Measurements from ENCODE around the gene SLC45A2.
"Not testable (repeated sequence)": the region's sequence is repeated elsewhere in the genome, so short reads cannot be mapped to it uniquely, and the experiment has no call there.

The SLC45A2 gene

DNA sequence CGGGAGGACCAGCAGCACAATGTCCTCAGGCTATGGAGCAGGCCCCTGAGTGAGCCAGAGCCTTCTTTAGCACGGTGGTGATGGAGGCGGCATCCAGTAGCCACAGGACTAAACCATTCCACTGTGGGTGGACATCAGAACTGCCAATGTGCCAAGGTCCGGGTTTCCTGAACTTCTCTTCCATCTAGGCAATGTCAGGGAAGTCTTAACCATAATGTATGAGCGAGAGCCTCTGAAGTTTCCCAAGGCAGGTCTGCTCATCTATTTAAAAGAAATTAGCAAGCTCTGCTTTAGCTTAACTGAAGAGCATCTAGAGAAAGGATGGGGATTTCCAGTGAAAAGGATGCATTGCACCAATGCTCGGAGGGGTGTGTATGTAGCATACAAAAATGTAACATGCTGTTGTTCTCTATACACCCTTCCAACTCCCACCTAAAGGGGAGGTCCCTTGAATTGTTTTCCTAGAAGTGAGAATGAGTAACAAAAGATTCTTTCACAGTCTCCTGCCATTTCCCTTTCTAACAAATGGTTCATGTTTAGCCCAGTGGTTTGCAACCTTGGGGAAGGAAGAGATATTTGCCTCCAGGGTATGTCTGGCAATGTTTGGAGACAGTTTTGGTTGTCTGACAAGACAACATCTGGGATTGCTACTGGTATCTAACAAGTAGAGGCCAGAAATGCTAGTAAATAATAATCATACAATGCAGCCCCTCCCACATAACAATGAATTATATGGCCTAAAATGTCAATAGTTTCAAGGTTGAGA is 54.4 kb downstream of the SLC45A2 start:
- no peak overlapping the region for H3K4me3 ChIP-seq (ENCODE audit: low read length)
- TF ChIP-seq, protein P1, sequence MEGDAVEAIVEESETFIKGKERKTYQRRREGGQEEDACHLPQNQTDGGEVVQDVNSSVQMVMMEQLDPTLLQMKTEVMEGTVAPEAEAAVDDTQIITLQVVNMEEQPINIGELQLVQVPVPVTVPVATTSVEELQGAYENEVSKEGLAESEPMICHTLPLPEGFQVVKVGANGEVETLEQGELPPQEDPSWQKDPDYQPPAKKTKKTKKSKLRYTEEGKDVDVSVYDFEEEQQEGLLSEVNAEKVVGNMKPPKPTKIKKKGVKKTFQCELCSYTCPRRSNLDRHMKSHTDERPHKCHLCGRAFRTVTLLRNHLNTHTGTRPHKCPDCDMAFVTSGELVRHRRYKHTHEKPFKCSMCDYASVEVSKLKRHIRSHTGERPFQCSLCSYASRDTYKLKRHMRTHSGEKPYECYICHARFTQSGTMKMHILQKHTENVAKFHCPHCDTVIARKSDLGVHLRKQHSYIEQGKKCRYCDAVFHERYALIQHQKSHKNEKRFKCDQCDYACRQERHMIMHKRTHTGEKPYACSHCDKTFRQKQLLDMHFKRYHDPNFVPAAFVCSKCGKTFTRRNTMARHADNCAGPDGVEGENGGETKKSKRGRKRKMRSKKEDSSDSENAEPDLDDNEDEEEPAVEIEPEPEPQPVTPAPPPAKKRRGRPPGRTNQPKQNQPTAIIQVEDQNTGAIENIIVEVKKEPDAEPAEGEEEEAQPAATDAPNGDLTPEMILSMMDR (conservative IDR thresholded peaks at IDR 0.05; ENCODE audit: low read depth, low read length), result no peak
- DNase-seq (ENCODE audit: low read depth), result no peak

DNA sequence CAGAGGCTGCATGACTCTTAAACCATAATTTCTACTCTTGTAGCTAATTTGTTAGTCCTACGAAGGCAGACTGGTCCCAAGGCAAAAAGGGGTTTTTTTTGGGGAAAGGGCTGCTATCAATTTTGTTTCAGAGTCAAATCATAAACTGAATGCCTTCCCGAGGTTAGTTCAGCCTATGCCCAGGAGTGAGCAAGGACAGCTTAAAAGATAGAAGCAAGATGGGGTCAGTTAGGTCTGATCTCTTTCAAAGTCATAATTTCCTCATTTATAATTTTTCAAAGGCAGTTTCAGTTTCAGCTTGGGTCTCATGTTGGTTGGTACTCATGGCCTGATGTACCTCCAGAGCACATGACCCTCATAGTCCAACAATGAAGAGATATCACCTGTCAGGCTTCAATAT is 56.2 kb downstream of the SLC45A2 start:
- DNase-seq (ENCODE audit: low read depth), result no peak
- H3K4me3 ChIP-seq (ENCODE audit: low read length), result no peak overlapping the region
- TF ChIP-seq, protein P1 (conservative IDR thresholded peaks at IDR 0.05; ENCODE audit: low read depth, low read length), result no peak

DNA sequence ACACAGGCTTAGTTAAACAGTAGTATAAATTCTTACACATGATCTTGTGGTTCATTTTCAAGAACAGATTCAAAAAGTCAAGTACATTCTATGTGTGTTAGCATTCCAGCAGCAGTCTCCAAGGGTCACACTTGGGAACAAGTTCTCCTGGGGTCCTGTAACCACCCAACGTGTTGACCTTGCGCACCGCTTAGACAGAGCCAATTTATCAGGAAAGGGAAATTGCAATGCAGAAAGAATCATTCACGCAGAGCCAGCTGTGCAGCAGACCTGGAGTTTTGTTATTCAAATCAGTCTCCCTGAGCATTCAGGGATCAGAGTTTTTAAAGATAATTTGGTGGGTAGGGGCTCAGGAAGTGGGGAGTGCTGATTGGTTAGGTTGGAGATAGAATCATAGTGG is 56.8 kb downstream of the SLC45A2 start:
- no peak for DNase-seq (ENCODE audit: low read depth)
- no peak overlapping the region for H3K4me3 ChIP-seq (ENCODE audit: low read length)
- TF ChIP-seq, protein P1 (conservative IDR thresholded peaks at IDR 0.05; ENCODE audit: low read depth, low read length), result no peak

DNA sequence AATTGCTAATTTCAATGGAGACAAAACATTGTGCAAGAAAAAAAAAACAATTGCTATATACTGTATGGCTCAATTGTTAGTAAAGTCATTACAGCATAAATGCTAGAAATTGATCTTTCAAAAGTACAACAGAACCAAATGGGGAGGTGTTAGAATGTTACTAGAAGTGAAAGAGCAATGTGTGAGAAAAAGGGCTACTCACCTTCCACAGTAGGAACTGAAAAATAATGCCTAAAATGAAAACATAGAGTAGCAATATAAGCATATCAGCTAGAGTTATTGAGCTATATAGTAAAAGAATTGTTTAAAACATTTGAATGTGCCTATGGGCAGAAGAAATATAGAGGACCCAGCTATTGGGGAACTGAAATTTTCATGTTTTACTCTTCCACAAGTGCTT is 59.2 kb downstream of the SLC45A2 start:
- H3K4me3 ChIP-seq (ENCODE audit: low read length), result no peak overlapping the region
- TF ChIP-seq, protein P1 (conservative IDR thresholded peaks at IDR 0.05; ENCODE audit: low read depth, low read length), result no peak
- DNase-seq (ENCODE audit: low read depth), result no peak

DNA sequence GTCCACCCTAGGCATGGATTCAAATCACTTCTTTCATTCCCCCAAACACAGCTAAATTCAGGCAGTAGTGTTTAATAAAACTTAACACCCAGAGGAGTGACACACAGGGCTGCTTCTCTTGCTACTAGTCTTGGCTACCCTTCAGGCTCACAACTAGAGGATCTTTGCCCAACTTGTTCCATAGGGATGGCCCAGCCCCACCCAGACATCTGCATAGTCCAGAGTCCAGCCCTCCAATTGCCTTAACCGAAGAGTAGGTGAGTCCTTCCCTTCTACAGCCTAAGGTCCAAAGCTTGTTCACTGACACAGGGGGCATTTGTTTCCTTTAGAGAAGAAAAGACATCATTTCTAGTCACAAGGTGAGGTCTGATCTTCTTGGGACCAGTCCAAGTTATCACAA is 63.5 kb downstream of the SLC45A2 start:
- TF ChIP-seq, protein P1 (conservative IDR thresholded peaks at IDR 0.05; ENCODE audit: low read depth, low read length), result no peak
- H3K4me3 ChIP-seq (ENCODE audit: low read length), result no peak overlapping the region
- no peak for DNase-seq (ENCODE audit: low read depth)

DNA sequence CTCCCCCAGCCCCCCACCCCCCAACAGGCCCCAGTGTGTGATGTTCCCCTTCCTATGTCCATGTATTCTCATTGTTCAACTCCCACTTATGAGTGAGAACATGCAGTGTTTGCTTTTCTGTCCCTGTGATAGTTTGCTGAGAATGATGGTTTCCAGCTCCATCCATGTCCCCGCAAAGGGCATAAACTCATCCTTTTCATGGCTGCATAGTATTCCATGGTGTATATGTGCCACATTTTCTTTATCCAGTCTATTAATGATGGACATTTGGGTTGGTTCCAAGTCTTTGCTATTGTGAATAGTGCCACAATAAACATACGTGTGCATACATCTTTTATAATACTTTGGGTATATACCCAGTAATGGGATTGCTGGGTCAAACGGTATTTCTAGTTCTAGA is 69.6 kb downstream of the SLC45A2 start:
- H3K4me3 ChIP-seq (ENCODE audit: low read length), result not testable (repeated sequence)

DNA sequence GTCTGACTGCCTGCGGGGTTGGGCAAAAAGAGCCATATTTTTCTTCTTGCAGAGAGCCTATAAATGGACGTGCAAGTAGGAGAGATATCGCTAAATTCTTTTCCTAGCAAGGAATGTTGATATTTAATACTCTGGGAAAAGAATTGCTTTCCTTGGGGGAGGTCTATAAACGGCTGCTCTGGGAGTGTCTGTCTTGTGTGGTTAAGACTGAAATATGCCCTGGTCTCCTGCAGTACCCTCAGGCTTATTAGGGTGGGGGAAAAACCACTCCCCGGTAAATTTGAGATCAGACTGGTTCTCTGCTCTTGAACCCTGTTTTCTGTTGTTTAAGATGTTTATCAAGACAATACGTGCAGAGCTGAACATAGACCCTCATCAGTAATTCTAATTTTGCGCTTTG is 78.2 kb downstream of the SLC45A2 start:
- not testable (repeated sequence) for DNase-seq (ENCODE audit: low read depth); H3K4me3 ChIP-seq (ENCODE audit: low read length)

More for the DNA sequence above, 69.6 kb downstream of the SLC45A2 start:
- not testable (repeated sequence) for DNase-seq (ENCODE audit: low read depth)

DNA sequence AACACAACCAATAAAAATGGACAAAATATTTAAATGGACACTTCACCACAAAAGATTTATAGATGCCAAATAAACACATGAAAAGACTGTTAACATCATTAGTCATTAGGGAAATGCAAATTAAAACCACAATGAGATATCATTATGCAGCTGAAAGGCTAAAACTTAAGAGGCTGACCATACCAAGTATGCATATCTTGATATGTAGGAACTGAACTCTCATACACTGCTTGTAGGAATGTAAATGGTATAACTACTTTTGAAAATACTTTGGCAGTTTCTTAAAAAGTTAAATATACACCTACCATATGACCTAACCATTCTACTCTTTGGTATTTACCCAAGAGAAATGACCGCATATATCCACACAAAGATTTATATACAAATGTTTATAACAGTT is 79.1 kb downstream of the SLC45A2 start:
- TF ChIP-seq, protein P1 (conservative IDR thresholded peaks at IDR 0.05; ENCODE audit: low read depth, low read length), result no peak
- H3K4me3 ChIP-seq (ENCODE audit: low read length), result no peak overlapping the region
- no peak for DNase-seq (ENCODE audit: low read depth)
